Measurements from ENCODE around the gene FNDC10. TPM values are rescaled to one million over a fixed set of nuclear protein-coding genes. Genes with fewer than 3 reads are reported as not detected.
A peak's percentile ranks its signal among the peaks of the same experiment; 100 is the strongest.
"Not testable (repeated sequence)": the region's sequence is repeated elsewhere in the genome, so short reads cannot be mapped to it uniquely, and the experiment has no call there.

Gene FNDC10
- total RNA-seq, 4 donors from 2014 or later: 4.1 to 6.9 (median 5.7) TPM

DNA sequence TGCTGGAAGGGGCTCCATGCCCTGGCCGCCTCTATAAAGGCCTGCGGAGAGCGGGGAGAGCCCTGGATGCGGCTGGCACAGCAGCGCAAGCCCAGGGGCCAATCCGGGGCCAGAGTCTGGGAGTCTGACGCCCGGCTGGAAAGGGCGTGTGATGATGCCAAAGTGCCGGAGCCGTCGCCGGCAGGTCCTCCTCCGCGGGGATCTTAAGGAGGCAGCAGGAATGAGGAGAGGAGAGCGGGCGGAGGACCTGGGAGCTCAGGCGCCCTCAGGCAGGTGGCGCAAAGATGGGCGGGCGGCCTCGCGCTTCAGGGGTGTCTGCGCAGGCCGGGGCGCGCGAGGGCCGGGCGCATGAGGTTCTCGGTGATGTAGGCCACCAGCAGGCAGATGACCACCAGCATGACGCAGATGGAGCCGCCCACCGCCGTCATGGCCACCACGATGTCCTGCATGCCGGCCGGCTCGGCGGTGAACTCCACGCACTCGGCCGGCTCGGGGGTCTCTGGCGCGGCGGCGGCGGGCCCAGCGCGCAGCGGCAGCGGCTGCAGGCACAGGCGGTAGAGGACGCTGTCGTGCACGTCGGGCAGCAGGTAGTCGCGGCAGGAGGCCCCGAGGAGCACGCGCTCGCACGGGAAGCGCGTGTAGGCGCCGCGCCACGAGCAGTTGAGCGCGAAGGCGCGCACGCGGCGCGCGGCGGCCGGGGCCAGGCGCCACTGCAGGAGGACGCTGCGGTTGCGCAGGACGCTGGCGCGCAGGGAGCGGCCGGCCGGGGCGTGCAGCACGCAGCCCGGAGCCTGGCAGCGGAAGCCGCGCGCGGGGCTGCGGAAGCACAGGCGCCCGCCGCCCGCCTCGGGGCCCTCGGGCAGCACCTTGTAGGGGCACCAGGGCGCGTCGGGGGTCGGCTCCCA is 653 bp downstream of the FNDC10 start:
- H3K9me3 ChIP-seq: no peaks in the 10 kb centered on the region
- peaks cover 0 to 14% of the 10 kb centered on the region in 2 donors for H3K27me3 ChIP-seq
- no peaks in the 10 kb centered on the region for H3K36me3 ChIP-seq
- no peak for TF ChIP-seq POLR2A (IDR thresholded peaks at IDR 0.05)
- TF ChIP-seq, protein P1, sequence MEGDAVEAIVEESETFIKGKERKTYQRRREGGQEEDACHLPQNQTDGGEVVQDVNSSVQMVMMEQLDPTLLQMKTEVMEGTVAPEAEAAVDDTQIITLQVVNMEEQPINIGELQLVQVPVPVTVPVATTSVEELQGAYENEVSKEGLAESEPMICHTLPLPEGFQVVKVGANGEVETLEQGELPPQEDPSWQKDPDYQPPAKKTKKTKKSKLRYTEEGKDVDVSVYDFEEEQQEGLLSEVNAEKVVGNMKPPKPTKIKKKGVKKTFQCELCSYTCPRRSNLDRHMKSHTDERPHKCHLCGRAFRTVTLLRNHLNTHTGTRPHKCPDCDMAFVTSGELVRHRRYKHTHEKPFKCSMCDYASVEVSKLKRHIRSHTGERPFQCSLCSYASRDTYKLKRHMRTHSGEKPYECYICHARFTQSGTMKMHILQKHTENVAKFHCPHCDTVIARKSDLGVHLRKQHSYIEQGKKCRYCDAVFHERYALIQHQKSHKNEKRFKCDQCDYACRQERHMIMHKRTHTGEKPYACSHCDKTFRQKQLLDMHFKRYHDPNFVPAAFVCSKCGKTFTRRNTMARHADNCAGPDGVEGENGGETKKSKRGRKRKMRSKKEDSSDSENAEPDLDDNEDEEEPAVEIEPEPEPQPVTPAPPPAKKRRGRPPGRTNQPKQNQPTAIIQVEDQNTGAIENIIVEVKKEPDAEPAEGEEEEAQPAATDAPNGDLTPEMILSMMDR (IDR thresholded peaks at IDR 0.05): peak in 3 of 6 experiments; percentile 9 to 22 (median 14)
- peak in 2 of 3 donors; percentile 45 to 51 for DNase-seq
- peaks cover 0 to 22% (median 6%) of the 10 kb centered on the region in 4 donors for H3K4me1 ChIP-seq
- peak overlapping the region in 3 of 4 donors; percentile 42 to 51 (median 47) for H3K4me3 ChIP-seq
- H3K27ac ChIP-seq: no peak overlapping the region

DNA sequence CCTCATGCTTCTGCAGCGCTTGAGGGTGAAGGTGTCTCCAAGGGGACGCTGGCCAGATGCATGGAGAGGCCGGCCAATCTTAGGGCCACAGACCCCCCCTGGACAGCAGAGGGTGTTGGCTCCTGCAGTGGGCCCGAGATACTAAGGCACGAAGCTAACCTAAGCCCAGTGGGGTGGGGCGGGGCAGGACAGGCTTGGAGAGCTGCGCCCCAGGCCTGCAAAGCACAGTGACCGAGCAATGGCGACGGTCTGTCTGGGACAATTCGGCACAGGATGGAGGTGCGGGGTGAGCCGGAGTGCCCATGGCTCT is 1.3 kb downstream of the FNDC10 start:
- peaks cover 0 to 14% of the 10 kb centered on the region in 2 donors for H3K27me3 ChIP-seq
- DNase-seq: no peak
- no peak overlapping the region for H3K27ac ChIP-seq
- no peaks in the 10 kb centered on the region for H3K9me3 ChIP-seq
- H3K4me3 ChIP-seq: no peak overlapping the region
- no peaks in the 10 kb centered on the region for H3K36me3 ChIP-seq
- no peak for TF ChIP-seq POLR2A (IDR thresholded peaks at IDR 0.05)
- TF ChIP-seq, protein P1 (IDR thresholded peaks at IDR 0.05): no peak
- H3K4me1 ChIP-seq: peaks cover 0 to 22% (median 6%) of the 10 kb centered on the region in 4 donors

DNA sequence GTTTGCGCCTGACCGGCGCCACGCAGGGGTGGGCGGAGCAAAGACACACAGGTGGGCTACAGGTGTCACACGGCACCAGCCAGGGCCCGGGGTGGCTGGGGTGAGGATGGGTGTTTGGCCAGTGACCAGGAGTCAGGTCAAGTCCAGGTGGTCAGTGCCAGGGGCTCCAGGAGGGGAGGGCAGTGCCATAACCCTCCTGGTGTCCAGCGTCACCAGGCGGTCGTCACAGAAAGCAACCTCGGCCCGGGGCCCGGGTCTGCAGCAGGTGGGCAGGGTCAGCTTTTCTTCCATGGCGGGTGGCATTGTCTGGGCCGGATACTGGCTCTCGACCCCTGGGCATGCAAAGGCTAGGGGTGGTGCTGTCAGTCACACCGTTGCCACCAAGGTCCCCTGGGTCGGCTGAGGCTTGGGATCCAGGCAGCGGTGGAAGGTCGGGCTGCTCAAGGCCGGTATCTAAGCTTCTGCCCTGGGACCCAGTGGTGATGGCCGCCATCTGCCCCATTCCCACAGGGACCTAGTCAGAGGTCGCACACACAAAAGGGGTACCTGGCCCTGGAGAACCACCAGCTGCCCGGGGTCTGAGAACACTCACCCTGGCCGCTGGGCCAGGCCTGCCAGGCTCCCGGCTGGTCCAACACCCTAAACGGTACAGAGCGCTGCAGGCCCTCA is 1.8 kb downstream of the FNDC10 start:
- peaks cover 0 to 22% (median 6%) of the 10 kb centered on the region in 4 donors for H3K4me1 ChIP-seq
- TF ChIP-seq POLR2A (IDR thresholded peaks at IDR 0.05): no peak
- TF ChIP-seq, protein P1 (IDR thresholded peaks at IDR 0.05): no peak
- no peaks in the 10 kb centered on the region for H3K36me3 ChIP-seq
- H3K4me3 ChIP-seq: no peak overlapping the region
- no peak for DNase-seq
- H3K27me3 ChIP-seq: peaks cover 0 to 14% of the 10 kb centered on the region in 2 donors
- H3K9me3 ChIP-seq: no peaks in the 10 kb centered on the region
- H3K27ac ChIP-seq: no peak overlapping the region

DNA sequence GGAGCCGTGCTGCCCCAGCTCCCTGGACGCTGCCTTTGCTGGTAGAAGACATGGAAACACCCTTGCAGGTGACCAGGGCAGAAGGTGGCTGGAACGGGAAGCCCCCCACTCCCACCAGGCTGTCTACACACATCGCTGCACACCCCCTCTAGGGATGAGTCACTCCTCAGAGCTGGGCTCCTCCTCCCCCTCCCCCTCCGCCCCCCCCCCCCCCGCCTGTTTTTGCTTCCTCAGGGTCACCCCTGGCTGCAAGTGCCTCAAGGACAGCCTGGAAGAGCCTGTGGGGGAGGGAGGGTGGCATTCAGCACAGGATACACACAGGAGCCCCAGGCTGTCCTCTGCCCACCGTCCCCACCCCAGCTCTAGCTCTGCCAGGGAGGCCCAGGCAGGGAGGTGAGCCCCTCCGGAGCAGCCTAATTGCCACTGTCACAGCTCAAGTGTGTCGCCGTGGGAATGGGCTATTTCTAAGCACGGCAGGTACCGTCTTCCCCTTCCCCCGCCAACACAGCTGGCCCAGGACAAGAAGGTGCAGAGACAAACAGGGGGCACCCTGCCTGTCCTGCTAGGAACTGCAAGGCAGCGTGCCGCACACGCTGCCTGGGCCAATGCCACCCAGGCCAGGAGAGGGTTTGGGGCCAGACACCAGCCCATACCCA is 2.5 kb downstream of the FNDC10 start:
- Histone ChIP-seq H3K27ac (no peak overlapping the region), H3K9me3 (no peaks in the 10 kb centered on the region), H3K4me1 (peaks cover 0 to 22% (median 6%) of the 10 kb centered on the region in 4 donors), H3K4me3 (no peak overlapping the region), H3K36me3 (no peaks in the 10 kb centered on the region), H3K27me3 (peaks cover 0 to 14% of the 10 kb centered on the region in 2 donors)
- DNase-seq: peak in 1 of 3 donors; percentile 54
- no peak for TF ChIP-seq POLR2A (IDR thresholded peaks at IDR 0.05)
- TF ChIP-seq, protein P1 (IDR thresholded peaks at IDR 0.05): peak in 3 of 6 experiments; percentile 42 to 47 (median 46)

DNA sequence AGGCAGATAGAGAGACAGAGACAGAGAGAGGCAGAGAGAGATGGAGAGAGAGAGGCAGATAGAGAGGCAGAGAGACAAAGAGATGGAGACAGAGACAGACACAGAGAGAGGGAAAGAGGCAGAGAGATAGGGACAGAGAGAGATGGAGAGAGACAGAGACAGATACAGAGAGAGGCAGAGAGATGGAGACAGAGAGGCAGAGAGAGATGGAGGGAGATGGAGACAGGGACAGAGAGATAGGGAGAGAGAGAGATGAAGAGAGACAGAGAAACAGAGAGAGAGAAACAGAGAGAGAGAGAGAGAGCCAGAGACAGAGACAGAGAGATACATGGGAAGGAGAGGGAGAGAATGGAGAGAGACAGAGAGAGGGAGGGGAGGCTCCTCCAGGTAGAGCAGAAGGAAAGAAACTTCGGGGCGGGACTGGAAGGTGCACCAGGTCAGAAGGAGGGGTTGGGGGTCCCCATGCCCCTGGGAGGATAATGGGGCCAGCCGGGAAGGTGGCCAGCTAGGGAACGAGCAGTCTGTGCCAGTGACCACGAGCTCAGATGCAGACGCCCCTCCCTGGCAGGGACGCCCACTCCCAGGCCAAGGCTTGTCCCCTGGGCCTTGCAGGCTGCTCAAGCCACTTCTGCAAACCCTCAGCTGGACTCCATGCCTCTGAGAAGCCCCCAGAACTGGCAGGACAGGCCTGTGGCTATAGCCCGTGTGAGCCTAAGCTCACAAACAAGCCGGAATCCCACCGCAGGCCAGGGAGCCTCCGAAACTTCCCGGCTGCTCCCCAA is 3.3 kb downstream of the FNDC10 start:
- TF ChIP-seq POLR2A (IDR thresholded peaks at IDR 0.05): no peak
- TF ChIP-seq, protein P1 (IDR thresholded peaks at IDR 0.05): no peak
- H3K27ac ChIP-seq: no peak overlapping the region
- peaks cover 0 to 22% (median 6%) of the 10 kb centered on the region in 4 donors for H3K4me1 ChIP-seq
- no peaks in the 10 kb centered on the region for H3K36me3 ChIP-seq
- H3K4me3 ChIP-seq: no peak overlapping the region
- H3K27me3 ChIP-seq: peaks cover 0 to 14% of the 10 kb centered on the region in 2 donors
- no peaks in the 10 kb centered on the region for H3K9me3 ChIP-seq
- DNase-seq: no peak

DNA sequence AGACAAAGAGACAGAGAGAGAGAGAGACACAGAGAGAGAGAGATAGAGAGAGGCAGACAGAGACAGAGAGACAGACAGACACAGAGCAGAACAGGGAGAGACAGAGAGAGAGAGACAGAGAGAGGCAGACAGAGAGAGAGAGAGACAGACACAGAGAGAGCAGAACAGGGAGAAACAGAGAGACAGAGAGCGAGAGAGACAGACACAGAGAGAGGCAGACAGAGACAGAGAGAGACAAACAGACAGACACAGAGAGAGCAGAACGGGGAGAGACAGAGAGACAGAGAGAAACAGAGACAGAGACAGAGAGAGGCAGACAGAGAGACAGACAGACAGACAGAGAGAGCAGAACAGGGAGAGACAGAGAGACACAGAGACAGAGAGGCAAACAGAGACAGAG is 4.6 kb downstream of the FNDC10 start:
- Histone ChIP-seq H3K4me1 (peaks cover 0 to 17% (median 5%) of the 10 kb centered on the region in 4 donors), H3K27me3 (peaks cover 0 to 11% of the 10 kb centered on the region in 2 donors)
- H3K9me3 ChIP-seq, H3K27ac ChIP-seq, DNase-seq, H3K4me3 ChIP-seq, H3K36me3 ChIP-seq: not testable (repeated sequence)
